Tibial artery (tissue), 4 donors: Measurements from ENCODE around the gene HTT.

Experiments used
- DNase-seq, 2 donors: peaks; one replicate each; pipeline ENCODE4 v3.0.0-alpha.2; 2019
- H3K27ac ChIP-seq, 2 donors: fragments of 200-600 bp; sonication (generic) in 1 of 2; 1 replicate in 1 of 2; 2 replicates in 1 of 2; pipeline ENCODE4 v1.5.1; 2018 to 2019; ENCODE audit warnings: mild to moderate bottlenecking in 1 of 2
- H3K27me3 ChIP-seq, 2 donors: fragments of 200-600 bp; sonication (generic) in 1 of 2; one replicate each; pipeline versions ENCODE4 v1.5.1 to v1.6.0; 2016 to 2019
- H3K36me3 ChIP-seq, 3 donors: fragments of 200-600 bp; sonication (generic) in 2 of 3; one replicate each; pipeline ENCODE4 v1.5.1; 2016 to 2019; ENCODE audit warnings: mild to moderate bottlenecking in 2 of 3
- H3K4me1 ChIP-seq, 4 donors: fragments of 200-600 bp; sonication (generic) in 2 of 4; 1 replicate in 3 of 4; 2 replicates in 1 of 4; pipeline ENCODE4 v1.5.1; 2016 to 2019
- H3K4me3 ChIP-seq, 2 donors: fragments of 200-600 bp; sonication (generic) in 1 of 2; 1 replicate in 1 of 2; 2 replicates in 1 of 2; pipeline ENCODE4 v1.5.1; 2018 to 2019; ENCODE audit warnings: mild to moderate bottlenecking in 2 of 2
- H3K9me3 ChIP-seq, 3 donors: fragments of 200-600 bp; sonication (generic) in 1 of 3; one replicate each; pipeline ENCODE4 v1.5.1; 2016 to 2019
- intact Hi-C: fragments of 100-400 bp; cut with DNase I; formaldehyde crosslinking; loops from one replicate; pipeline ENCODE4 v1.15.0; 2023; ENCODE audit warnings: low total_unique reads
- TF ChIP-seq, protein P1 (sequence below), 2 experiments: fragments of 200-600 bp in 1 of 2; fragments of 450-650 bp in 1 of 2; IDR thresholded peaks; one replicate each; pipeline ENCODE4 v1.5.1; 2017 to 2019; ENCODE audit warnings: antibody characterized with exemption in 2 of 2, mild to moderate bottlenecking in 1 of 2, moderate library complexity in 1 of 2

HTT gene

DNA sequence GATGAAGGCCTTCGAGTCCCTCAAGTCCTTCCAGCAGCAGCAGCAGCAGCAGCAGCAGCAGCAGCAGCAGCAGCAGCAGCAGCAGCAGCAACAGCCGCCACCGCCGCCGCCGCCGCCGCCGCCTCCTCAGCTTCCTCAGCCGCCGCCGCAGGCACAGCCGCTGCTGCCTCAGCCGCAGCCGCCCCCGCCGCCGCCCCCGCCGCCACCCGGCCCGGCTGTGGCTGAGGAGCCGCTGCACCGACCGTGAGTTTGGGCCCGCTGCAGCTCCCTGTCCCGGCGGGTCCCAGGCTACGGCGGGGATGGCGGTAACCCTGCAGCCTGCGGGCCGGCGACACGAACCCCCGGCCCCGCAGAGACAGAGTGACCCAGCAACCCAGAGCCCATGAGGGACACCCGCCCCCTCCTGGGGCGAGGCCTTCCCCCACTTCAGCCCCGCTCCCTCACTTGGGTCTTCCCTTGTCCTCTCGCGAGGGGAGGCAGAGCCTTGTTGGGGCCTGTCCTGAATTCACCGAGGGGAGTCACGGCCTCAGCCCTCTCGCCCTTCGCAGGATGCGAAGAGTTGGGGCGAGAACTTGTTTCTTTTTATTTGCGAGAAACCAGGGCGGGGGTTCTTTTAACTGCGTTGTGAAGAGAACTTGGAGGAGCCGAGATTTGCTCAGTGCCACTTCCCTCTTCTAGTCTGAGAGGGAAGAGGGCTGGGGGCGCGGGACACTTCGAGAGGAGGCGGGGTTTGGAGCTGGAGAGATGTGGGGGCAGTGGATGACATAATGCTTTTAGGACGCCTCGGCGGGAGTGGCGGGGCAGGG, 568 bp downstream of the HTT start:
- peak overlapping the region; percentile 81 to 88 for H3K27ac ChIP-seq
- H3K4me1 ChIP-seq = peaks cover 0 to 31% (median 18%) of the 10 kb centered on the region in 4 donors
- no peaks in the 10 kb centered on the region for H3K27me3 ChIP-seq
- intact Hi-C loops = no loop called here
- TF ChIP-seq, protein P1, sequence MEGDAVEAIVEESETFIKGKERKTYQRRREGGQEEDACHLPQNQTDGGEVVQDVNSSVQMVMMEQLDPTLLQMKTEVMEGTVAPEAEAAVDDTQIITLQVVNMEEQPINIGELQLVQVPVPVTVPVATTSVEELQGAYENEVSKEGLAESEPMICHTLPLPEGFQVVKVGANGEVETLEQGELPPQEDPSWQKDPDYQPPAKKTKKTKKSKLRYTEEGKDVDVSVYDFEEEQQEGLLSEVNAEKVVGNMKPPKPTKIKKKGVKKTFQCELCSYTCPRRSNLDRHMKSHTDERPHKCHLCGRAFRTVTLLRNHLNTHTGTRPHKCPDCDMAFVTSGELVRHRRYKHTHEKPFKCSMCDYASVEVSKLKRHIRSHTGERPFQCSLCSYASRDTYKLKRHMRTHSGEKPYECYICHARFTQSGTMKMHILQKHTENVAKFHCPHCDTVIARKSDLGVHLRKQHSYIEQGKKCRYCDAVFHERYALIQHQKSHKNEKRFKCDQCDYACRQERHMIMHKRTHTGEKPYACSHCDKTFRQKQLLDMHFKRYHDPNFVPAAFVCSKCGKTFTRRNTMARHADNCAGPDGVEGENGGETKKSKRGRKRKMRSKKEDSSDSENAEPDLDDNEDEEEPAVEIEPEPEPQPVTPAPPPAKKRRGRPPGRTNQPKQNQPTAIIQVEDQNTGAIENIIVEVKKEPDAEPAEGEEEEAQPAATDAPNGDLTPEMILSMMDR (IDR thresholded peaks at IDR 0.05) = no peak
- H3K36me3 ChIP-seq = no peaks in the 10 kb centered on the region
- H3K9me3 ChIP-seq = no peaks in the 10 kb centered on the region
- H3K4me3 ChIP-seq = peak overlapping the region; percentile 65 to 92
- DNase-seq = peak; percentile 51 to 73

DNA sequence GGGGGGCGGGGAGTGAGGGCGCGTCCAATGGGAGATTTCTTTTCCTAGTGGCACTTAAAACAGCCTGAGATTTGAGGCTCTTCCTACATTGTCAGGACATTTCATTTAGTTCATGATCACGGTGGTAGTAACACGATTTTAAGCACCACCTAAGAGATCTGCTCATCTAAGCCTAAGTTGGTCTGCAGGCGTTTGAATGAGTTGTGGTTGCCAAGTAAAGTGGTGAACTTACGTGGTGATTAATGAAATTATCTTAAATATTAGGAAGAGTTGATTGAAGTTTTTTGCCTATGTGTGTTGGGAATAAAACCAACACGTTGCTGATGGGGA, 1.1 kb downstream of the HTT start:
- Histone ChIP-seq H3K4me1 (peaks cover 0 to 31% (median 18%) of the 10 kb centered on the region in 4 donors), H3K36me3 (no peaks in the 10 kb centered on the region), H3K27ac (peak overlapping the region; percentile 81 to 88), H3K27me3 (no peaks in the 10 kb centered on the region), H3K4me3 (peak overlapping the region; percentile 65 to 92), H3K9me3 (no peaks in the 10 kb centered on the region)
- intact Hi-C loops = no loop called here
- TF ChIP-seq, protein P1 (IDR thresholded peaks at IDR 0.05) = no peak
- no peak for DNase-seq

DNA sequence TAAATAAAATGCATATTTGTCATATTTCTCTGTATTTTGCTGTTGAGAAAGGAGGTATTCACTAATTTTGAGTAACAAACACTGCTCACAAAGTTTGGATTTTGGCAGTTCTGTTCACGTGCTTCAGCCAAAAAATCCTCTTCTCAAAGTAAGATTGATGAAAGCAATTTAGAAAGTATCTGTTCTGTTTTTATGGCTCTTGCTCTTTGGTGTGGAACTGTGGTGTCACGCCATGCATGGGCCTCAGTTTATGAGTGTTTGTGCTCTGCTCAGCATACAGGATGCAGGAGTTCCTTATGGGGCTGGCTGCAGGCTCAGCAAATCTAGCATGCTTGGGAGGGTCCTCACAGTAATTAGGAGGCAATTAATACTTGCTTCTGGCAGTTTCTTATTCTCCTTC, 3.3 kb downstream of the HTT start:
- DNase-seq = no peak
- no peaks in the 10 kb centered on the region for H3K36me3 ChIP-seq
- TF ChIP-seq, protein P1 (IDR thresholded peaks at IDR 0.05) = no peak
- intact Hi-C loops = no loop called here
- H3K9me3 ChIP-seq = no peaks in the 10 kb centered on the region
- no peaks in the 10 kb centered on the region for H3K27me3 ChIP-seq
- no peak overlapping the region for H3K27ac ChIP-seq
- peaks cover 0 to 31% (median 18%) of the 10 kb centered on the region in 4 donors for H3K4me1 ChIP-seq
- no peak overlapping the region for H3K4me3 ChIP-seq

DNA sequence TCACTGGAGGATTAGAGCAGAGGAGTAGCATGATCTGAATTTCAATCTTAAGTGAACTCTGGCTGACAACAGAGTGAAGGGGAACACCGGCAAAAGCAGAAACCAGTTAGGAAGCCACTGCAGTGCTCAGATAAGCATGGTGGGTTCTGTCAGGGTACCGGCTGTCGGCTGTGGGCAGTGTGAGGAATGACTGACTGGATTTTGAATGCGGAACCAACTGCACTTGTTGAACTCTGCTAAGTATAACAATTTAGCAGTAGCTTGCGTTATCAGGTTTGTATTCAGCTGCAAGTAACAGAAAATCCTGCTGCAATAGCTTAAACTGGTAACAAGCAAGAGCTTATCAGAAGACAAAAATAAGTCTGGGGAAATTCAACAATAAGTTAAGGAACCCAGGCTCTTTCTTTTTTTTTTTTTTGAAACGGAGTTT, 5.2 kb downstream of the HTT start:
- Histone ChIP-seq H3K4me1 (peaks cover 0 to 26% (median 12%) of the 10 kb centered on the region in 4 donors), H3K27me3 (no peaks in the 10 kb centered on the region), H3K27ac (no peak overlapping the region), H3K36me3 (no peaks in the 10 kb centered on the region), H3K4me3 (no peak overlapping the region), H3K9me3 (no peaks in the 10 kb centered on the region)
- TF ChIP-seq, protein P1 (IDR thresholded peaks at IDR 0.05) = no peak
- intact Hi-C loops = no loop called here
- no peak for DNase-seq

DNA sequence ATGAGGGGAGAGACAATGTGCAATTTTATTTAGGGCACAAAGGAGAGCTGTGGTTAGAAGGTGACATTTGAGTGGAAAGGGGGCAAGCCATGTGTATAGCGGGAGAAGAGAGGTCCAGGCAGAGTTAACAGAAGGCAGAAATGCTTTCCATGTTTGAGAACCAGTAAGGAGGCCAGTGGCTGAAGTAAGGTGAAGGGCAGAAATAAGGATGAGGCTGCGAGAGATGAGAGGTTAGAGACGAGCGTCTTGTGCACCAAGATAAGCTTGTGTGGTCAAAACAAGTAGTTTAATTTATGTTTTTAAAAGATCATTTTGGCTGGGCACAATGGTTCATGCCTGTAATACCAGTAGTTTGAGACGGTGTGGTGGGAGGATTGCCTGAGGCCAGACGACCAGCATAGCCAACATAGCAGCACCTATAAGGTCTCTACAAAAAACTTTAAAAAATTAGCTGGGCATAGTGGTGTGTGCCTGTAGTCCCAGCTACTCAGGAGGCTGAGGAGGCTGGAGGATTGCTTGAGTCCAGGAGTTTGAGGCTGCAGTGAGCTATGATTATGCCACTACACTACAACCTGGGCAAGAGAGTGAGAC, 8.5 kb downstream of the HTT start:
- TF ChIP-seq, protein P1 (IDR thresholded peaks at IDR 0.05) = no peak
- intact Hi-C loops = no loop called here
- H3K27me3 ChIP-seq = no peaks in the 10 kb centered on the region
- H3K4me1 ChIP-seq = peaks cover 0 to 7% (median 0%) of the 10 kb centered on the region in 4 donors
- no peaks in the 10 kb centered on the region for H3K9me3 ChIP-seq
- no peak for DNase-seq
- H3K36me3 ChIP-seq = peaks cover 7 to 9% (median 9%) of the 10 kb centered on the region in 3 donors
- H3K27ac ChIP-seq = no peak overlapping the region
- H3K4me3 ChIP-seq = no peak overlapping the region
